GM12801 (cell line): ENCODE results near the gene AKAP12.

Experiments
- TF ChIP-seq, protein P1 (sequence below): IDR thresholded peaks from one replicate; pipeline ENCODE4 v1.5.1; 2011; ENCODE audit warnings: control low read depth; ENCODE audit not compliant: insufficient read length; ENCODE audit errors: extremely low read depth

Gene AKAP12

DNA sequence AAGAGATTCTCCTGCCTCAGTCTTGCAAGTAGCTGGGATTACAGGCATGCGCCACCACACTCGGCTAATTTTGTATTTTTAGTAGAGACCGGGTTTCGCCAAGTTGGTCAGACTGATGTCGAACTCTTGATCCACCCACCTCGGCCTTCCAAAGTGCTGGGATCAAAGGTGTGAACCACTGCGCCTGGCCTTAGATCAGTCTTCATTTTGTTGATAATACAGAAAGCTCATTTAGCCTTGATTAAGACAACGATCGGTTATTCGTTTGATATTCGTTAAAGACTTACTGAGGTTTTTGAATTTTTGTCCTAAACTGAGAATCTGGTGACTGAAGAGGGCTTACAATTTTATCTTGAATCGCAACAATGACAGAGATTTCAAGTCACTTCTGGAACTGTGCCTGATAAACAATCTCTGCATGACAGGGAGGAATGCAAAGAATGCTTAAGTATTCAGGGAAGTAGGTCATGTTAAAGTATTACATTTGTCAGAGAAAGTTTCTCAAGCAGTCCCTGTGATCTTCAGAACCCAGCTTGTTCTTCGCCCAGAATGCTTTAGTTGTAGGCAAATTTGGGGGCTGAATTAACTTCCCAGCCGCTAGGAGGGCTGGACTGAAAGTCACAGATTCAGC, 14.8 kb downstream of the AKAP12 start:
- TF ChIP-seq, protein P1, sequence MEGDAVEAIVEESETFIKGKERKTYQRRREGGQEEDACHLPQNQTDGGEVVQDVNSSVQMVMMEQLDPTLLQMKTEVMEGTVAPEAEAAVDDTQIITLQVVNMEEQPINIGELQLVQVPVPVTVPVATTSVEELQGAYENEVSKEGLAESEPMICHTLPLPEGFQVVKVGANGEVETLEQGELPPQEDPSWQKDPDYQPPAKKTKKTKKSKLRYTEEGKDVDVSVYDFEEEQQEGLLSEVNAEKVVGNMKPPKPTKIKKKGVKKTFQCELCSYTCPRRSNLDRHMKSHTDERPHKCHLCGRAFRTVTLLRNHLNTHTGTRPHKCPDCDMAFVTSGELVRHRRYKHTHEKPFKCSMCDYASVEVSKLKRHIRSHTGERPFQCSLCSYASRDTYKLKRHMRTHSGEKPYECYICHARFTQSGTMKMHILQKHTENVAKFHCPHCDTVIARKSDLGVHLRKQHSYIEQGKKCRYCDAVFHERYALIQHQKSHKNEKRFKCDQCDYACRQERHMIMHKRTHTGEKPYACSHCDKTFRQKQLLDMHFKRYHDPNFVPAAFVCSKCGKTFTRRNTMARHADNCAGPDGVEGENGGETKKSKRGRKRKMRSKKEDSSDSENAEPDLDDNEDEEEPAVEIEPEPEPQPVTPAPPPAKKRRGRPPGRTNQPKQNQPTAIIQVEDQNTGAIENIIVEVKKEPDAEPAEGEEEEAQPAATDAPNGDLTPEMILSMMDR: no peak

DNA sequence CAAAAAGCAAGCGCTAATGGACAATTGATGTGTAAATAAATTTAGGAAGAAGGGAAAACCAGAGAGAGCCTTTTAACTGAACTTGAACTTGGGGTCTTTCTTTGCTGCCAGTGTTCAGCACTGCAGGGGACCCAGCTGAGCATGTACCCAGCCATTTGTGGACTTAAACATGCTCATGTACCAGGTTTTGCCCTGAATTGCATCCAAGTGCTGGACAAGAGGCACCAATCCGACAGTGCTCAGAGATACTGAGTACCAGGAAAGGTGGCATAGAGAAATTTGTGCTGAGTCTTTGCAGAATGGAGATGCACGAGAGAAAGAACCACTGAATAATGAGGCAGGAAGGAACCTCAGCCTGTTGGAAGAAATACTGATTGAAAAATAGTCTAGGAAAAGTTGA, 16.0 kb downstream of the AKAP12 start:
- TF ChIP-seq, protein P1: no peak

DNA sequence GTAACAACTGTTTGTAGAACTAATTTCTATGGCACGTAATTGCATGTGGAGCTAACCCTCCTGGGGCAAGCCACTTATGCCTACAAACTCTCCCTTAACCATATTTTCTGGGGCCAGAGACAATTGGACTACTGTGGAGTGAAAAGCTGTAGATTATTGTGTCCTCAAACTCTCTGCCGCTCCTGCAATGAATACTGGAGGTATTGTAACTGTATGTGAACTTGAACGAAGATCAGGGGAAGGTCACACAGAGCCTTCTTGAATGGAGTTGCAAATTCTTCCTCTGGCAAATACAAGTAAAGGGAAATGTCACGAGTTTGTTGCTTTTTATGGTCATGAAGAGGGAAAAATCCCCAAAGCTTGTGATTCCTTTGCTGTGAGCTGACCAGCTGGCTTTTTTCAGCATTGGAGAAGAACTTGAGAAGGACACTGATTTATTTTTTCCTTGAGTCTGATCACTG, 18.2 kb downstream of the AKAP12 start:
- TF ChIP-seq, protein P1: no peak

DNA sequence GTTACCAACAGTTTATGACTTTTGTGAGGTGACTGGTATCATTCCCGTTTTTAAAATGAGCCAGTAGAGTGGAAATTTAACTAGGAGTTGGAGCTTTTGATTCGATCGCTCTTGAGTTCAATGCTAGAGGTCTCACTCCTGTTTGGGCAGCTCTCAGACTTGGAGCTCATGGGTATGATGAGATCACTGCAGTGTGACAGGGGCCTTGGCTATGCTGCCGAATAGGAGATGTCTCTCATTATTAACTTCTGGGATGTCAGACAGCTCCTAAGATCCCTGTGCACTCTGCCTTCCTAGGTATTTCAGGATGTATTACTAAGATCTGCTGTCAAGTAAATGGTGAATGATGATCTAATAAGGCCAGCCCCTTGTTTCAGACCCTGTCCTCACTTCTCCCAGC, 20.4 kb downstream of the AKAP12 start:
- TF ChIP-seq, protein P1: no peak

DNA sequence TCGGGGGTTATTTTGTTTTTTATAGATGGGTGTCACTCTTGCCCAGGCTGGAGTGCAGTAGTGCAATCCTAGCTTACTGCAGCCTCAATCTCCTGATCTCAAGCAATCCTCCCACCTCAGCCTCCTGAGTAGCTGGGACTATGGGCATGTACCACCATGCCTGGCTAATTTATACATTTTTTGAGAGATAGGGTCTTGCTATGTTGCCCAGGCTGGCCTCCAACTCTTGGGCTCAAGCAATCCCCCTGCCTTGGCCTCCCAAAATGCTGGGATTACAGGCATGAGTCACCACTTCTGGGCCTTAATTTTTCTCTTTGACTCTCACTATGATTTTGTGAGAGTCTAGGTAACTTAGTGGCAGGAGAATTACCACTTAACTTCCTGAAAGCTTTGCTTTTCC, 23.3 kb downstream of the AKAP12 start:
- TF ChIP-seq, protein P1: no peak

DNA sequence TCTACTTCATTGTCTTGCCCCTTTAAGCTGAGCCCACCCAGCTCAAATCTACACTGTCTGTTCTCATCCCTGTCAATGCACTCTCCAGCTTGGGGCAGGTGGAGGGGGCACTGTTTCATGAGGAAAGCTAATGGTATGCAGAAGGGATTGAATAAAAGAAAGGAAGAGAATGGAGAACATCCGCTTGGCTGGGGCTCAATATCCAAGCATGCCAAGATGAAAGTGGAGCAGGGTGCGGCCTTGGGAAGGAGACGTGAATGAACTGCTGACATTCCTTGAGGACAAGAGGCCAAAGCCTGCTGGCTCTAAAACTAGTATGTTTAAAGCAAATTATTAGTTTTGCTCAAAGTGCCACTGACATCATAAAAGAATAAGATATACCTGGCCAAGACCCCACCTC, 24.2 kb downstream of the AKAP12 start:
- TF ChIP-seq, protein P1: no peak

DNA sequence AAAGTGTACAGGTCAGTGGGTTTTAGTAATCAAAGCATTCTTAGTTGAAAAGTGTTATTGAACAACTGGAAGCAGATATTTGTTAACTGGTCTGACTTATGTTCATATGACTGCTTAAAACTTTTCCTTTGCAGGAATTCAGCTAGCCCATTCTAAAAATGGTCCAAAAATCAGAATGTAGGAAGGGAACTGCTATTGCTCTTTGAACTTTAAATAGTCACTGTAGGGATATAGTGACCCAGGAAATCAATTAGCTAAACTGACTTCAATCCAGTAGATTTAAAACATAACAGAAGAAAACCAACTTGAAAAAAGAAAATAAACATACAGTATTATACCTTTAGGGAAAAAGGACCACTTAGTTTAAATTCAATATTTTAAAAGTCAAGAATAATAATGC, 25.5 kb downstream of the AKAP12 start:
- TF ChIP-seq, protein P1: no peak
